HG03460 (cell line): ENCODE measurements around the gene MTIF3.

Experiments used
- ATAC-seq: cut with Tn5 transposase; IDR thresholded peaks from one replicate; pipeline ENCODE4 v1.9.1; 2021; ENCODE audit not compliant: unreplicated experiment

MTIF3 gene

GRCh38 chr13:27461940-27462584 lies 11.7 kb upstream of the MTIF3 start:
- ATAC-seq: no peak

GRCh38 chr13:27455331-27455855 lies 5.0 kb upstream of the MTIF3 start:
- ATAC-seq: no peak

GRCh38 chr13:27450921-27451471 lies 632 bp upstream of the MTIF3 start:
- ATAC-seq: no peak

- ATAC-seq: no peak
Observed at GRCh38 chr13:27449081-27449603, 1.2 kb downstream of the MTIF3 start.

- no peak for ATAC-seq
Observed at GRCh38 chr13:27448308-27448707, 2.1 kb downstream of the MTIF3 start.

GRCh38 chr13:27446986-27447583 lies 3.3 kb downstream of the MTIF3 start:
- ATAC-seq: no peak

GRCh38 chr13:27442797-27443196 lies 7.6 kb downstream of the MTIF3 start:
- no peak for ATAC-seq

GRCh38 chr13:27442071-27442647 lies 8.2 kb downstream of the MTIF3 start:
- ATAC-seq: no peak

GRCh38 chr13:27440408-27440807 lies 10.0 kb downstream of the MTIF3 start:
- no peak for ATAC-seq

- no peak for ATAC-seq
Observed at GRCh38 chr13:27437126-27437525, 13.2 kb downstream of the MTIF3 start.

GRCh38 chr13:27432611-27433210 lies 17.7 kb downstream of the MTIF3 start:
- no peak for ATAC-seq

- ATAC-seq: no peak
Observed at GRCh38 chr13:27432180-27432579, 18.2 kb downstream of the MTIF3 start.

- no peak for ATAC-seq
Observed at GRCh38 chr13:27428160-27428559, 22.2 kb downstream of the MTIF3 start.

- no peak for ATAC-seq
Observed at GRCh38 chr13:27427641-27428040, 22.7 kb downstream of the MTIF3 start.

- peak; percentile 69 for ATAC-seq
Observed at GRCh38 chr13:27425918-27426630, 24.3 kb downstream of the MTIF3 start.

- ATAC-seq: peak; percentile 4
Observed at GRCh38 chr13:27425158-27425917, 25.0 kb downstream of the MTIF3 start.

GRCh38 chr13:27424246-27425157 lies 25.9 kb downstream of the MTIF3 start, which contains the start of gene GTF3A:
TSS of gene GTF3A (plus strand) at chr13:27424619.
- ATAC-seq: peak; percentile 67

GRCh38 chr13:27423333-27423732 lies 27.0 kb downstream of the MTIF3 start:
- ATAC-seq: no peak
